ENCODE measurements around the gene KRTAP5-5. TPM values are rescaled to one million over a fixed set of nuclear protein-coding genes. Genes with fewer than 3 reads are reported as not detected.
A peak's percentile ranks its signal among the peaks of the same experiment; 100 is the strongest.
"Not testable (repeated sequence)": the region's sequence is repeated elsewhere in the genome, so short reads cannot be mapped to it uniquely, and the experiment has no call there.

KRTAP5-5 gene
- total RNA-seq, 1 experiment from 2014 or later: not detected

- ChIA-PET CTCF (no interaction called here), POLR2A (ENCODE audit: low non-redundant PET) (no interaction called here)
- no peak overlapping the region for H3K27ac ChIP-seq (ENCODE audit: low read depth, low read length, poor library complexity, severe bottlenecking)
- peak; percentile 55 for TF ChIP-seq EZH2 (IDR thresholded peaks at IDR 0.05; ENCODE audit: borderline replicate concordance, low read depth, low read length, poor library complexity, severe bottlenecking)
- TF ChIP-seq, protein P1, sequence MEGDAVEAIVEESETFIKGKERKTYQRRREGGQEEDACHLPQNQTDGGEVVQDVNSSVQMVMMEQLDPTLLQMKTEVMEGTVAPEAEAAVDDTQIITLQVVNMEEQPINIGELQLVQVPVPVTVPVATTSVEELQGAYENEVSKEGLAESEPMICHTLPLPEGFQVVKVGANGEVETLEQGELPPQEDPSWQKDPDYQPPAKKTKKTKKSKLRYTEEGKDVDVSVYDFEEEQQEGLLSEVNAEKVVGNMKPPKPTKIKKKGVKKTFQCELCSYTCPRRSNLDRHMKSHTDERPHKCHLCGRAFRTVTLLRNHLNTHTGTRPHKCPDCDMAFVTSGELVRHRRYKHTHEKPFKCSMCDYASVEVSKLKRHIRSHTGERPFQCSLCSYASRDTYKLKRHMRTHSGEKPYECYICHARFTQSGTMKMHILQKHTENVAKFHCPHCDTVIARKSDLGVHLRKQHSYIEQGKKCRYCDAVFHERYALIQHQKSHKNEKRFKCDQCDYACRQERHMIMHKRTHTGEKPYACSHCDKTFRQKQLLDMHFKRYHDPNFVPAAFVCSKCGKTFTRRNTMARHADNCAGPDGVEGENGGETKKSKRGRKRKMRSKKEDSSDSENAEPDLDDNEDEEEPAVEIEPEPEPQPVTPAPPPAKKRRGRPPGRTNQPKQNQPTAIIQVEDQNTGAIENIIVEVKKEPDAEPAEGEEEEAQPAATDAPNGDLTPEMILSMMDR (conservative IDR thresholded peaks at IDR 0.05; ENCODE audit: low read depth, low read length): no peak
- intact Hi-C loops (cut with micrococcal nuclease; ENCODE audit: unreplicated experiment): no loop called here
- no peaks in the 10 kb centered on the region for H3K4me1 ChIP-seq (ENCODE audit: insufficient read depth, low read length, poor library complexity, severe bottlenecking)
- H3K4me3 ChIP-seq (ENCODE audit: low read depth, low read length, poor library complexity, severe bottlenecking): no peak overlapping the region
- no peaks in the 10 kb centered on the region for H3K36me3 ChIP-seq (ENCODE audit: insufficient read depth, low read length, poor library complexity, severe bottlenecking)
- no peak for DNase-seq (ENCODE audit: low spot score)
- H3K9me3 ChIP-seq (ENCODE audit: low read depth, low read length, poor library complexity, severe bottlenecking): no peaks in the 10 kb centered on the region
- H3K27me3 ChIP-seq (replicated peaks; ENCODE audit: insufficient read depth, low read depth, low read length, poor library complexity): peaks cover 51% of the 10 kb centered on the region
- BruUV-seq (replicated peaks): no TSS peak
These were observed 39.4 kb downstream of the KRTAP5-5 start for GRCh38 chr11:1668911-1669473.

GRCh38 chr11:1669546-1670218 lies 40.1 kb downstream of the KRTAP5-5 start:
- CTCF ChIA-PET: no interaction called here

GRCh38 chr11:1670457-1670856 lies 40.9 kb downstream of the KRTAP5-5 start:
- peaks cover 66% of the 10 kb centered on the region for H3K27me3 ChIP-seq (replicated peaks; ENCODE audit: insufficient read depth, low read depth, low read length, poor library complexity)
- intact Hi-C loops (cut with micrococcal nuclease; ENCODE audit: unreplicated experiment); CTCF ChIA-PET: not testable (repeated sequence)

More at GRCh38 chr11:1669546-1670218, 40.1 kb downstream of the KRTAP5-5 start:
- no peaks in the 10 kb centered on the region for H3K4me1 ChIP-seq (ENCODE audit: insufficient read depth, low read length, poor library complexity, severe bottlenecking)
- intact Hi-C loops (cut with micrococcal nuclease; ENCODE audit: unreplicated experiment): no loop called here
- TF ChIP-seq, protein P1 (conservative IDR thresholded peaks at IDR 0.05; ENCODE audit: low read depth, low read length): no peak
- TF ChIP-seq EZH2 (IDR thresholded peaks at IDR 0.05; ENCODE audit: borderline replicate concordance, low read depth, low read length, poor library complexity, severe bottlenecking): no peak
- no peaks in the 10 kb centered on the region for H3K9me3 ChIP-seq (ENCODE audit: low read depth, low read length, poor library complexity, severe bottlenecking)
- no peak overlapping the region for H3K4me3 ChIP-seq (ENCODE audit: low read depth, low read length, poor library complexity, severe bottlenecking)
- no peaks in the 10 kb centered on the region for H3K36me3 ChIP-seq (ENCODE audit: insufficient read depth, low read length, poor library complexity, severe bottlenecking)
- BruUV-seq (replicated peaks): no TSS peak
- POLR2A ChIA-PET (ENCODE audit: low non-redundant PET): no interaction called here
- DNase-seq (ENCODE audit: low spot score): no peak
- H3K27ac ChIP-seq (ENCODE audit: low read depth, low read length, poor library complexity, severe bottlenecking): no peak overlapping the region
- H3K27me3 ChIP-seq (replicated peaks; ENCODE audit: insufficient read depth, low read depth, low read length, poor library complexity): peaks cover 58% of the 10 kb centered on the region

More at GRCh38 chr11:1670457-1670856, 40.9 kb downstream of the KRTAP5-5 start:
- H3K4me1 ChIP-seq (ENCODE audit: insufficient read depth, low read length, poor library complexity, severe bottlenecking); BruUV-seq (replicated peaks); POLR2A ChIA-PET (ENCODE audit: low non-redundant PET); H3K27ac ChIP-seq (ENCODE audit: low read depth, low read length, poor library complexity, severe bottlenecking); H3K4me3 ChIP-seq (ENCODE audit: low read depth, low read length, poor library complexity, severe bottlenecking); H3K9me3 ChIP-seq (ENCODE audit: low read depth, low read length, poor library complexity, severe bottlenecking); DNase-seq (ENCODE audit: low spot score); H3K36me3 ChIP-seq (ENCODE audit: insufficient read depth, low read length, poor library complexity, severe bottlenecking): not testable (repeated sequence)

All from A673 (cell line).